ENCODE measurements around the gene NAA40.

NAA40 gene

GRCh38 chr11:63993100-63993499 is 54.3 kb downstream of the NAA40 start:
- DNase-seq, result no peak

DNA sequence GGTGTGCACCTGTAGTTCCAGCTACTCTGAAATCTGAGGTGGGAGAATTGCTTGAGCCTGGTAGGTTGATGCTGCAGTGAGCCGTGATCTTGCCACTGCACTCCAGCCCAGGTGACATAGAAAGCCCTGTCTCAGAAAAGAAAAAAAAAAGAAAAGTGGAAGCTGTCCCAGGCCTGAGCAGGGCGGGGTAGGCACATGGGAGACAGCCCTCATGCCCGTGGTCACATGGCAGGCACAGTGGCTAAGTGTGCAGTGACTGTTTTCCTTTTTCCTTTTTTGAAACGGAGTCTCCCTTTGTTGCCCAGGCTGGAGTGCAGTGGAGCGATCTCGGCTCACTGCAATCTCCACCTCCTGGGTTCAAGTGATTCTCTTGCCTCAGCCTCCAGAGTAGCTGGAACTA is 55.2 kb downstream of the NAA40 start:
- no peak for DNase-seq

DNA sequence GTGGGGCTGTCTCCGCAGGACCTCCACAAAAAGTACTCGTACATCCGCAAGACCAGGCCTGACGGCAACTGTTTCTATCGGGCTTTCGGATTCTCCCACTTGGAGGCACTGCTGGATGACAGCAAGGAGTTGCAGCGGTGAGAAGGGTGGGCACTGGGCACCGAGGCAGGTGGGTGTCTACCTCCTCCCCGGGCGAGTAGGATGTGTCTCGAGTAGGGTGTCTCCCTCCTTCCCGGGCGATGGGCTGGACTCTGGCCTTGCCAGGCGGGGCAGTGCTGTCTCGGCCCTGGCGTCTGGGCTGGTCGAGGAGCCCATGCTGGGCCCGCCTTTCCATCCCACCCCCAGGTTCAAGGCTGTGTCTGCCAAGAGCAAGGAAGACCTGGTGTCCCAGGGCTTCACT is 57.7 kb downstream of the NAA40 start:
- no peak for DNase-seq

DNA sequence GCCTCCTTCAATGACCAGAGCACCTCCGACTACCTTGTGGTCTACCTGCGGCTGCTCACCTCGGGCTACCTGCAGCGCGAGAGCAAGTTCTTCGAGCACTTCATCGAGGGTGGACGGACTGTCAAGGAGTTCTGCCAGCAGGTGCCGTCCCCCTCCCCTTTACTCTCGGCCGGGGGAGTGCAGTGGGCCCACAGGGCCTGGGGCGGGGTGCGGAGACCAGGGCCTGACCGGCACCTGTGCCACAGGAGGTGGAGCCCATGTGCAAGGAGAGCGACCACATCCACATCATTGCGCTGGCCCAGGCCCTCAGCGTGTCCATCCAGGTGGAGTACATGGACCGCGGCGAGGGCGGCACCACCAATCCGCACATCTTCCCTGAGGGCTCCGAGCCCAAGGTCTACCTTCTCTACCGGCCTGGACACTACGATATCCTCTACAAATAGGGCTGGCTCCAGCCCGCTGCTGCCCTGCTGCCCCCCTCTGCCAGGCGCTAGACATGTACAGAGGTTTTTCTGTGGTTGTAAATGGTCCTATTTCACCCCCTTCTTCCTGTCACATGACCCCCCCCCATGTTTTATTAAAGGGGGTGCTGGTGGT is 58.4 kb downstream of the NAA40 start:
- DNase-seq, result no peak

- DNase-seq, result no peak
Measured at GRCh38 chr11:63997801-63998337, 59.1 kb downstream of the NAA40 start.

- DNase-seq, result no peak
Measured at GRCh38 chr11:63998558-63999348, 60.0 kb downstream of the NAA40 start.

GRCh38 chr11:63999349-64000025 is 60.7 kb downstream of the NAA40 start:
- DNase-seq, result peak; percentile 56 to 58

DNA sequence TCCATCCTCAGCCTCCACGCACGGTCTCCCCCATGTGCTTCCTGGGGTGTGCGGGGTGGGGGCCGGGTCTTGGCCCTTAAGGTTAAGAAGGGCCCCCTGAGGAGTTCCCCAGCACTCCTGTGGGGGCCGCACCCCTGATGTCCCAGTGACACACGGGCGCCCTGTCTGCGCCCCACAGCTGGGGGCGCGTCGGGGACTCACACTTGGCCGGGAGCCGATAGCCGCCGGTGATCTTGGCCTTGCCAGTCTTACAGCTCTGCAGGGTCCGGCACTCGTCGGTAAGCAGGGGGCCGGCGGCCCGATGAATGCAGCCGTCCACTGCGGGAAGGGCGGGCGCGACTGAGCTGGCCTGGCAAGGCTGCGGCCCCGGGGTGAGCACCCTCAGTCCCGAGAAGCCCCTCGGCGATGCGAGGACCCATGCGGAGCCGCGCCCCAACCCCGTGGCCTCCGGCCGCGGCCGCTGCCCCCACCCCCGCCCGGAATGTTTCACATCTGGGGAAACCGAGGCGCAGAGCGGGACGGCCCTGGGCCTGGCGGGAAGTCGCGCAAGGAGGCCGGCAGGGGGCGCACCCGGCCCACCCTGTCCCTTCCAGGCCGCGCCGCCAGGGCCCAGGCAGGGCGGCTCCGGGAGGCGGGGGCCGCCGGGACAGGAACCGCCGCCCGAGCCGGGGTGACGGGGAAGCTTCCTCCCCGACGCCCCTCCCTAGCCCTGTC is 61.4 kb downstream of the NAA40 start:
- peak; percentile 67 to 71 for DNase-seq

DNA sequence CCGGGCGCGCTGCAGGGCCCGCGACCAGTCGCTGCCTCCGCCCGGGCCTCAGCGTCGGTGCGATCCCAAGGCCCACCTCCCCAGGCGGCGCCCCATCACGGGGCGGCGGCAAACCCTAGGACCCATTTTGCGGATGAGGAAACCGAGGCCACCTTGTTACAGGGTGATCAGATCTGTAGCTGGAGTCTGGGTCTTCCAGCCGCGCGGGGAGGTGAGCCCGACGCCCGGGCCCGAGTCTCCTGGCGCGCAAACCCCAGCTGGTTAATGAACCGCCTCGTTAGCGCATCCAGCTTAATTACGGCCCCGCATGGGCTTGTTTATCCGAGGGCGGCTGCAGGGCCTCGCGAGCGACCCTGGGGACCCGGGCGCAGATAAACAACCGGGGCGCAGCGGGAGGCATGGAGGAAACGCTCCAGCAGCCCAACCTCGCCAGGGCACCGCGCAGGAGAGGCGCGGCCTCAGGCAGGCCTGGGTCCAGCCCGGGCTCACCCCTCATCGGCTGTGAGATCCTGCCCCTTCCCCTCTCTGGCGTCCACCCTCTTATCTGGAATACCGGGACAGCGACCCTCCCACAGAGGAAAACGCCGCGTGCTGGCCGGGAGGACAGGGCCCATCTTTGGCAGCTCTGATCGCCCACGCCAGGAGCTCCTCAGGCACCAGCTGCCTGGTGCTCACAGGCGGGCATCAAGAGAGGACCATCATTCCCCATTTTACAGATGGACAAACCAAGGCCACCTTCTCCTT is 62.1 kb downstream of the NAA40 start:
- no peak for DNase-seq

DNA sequence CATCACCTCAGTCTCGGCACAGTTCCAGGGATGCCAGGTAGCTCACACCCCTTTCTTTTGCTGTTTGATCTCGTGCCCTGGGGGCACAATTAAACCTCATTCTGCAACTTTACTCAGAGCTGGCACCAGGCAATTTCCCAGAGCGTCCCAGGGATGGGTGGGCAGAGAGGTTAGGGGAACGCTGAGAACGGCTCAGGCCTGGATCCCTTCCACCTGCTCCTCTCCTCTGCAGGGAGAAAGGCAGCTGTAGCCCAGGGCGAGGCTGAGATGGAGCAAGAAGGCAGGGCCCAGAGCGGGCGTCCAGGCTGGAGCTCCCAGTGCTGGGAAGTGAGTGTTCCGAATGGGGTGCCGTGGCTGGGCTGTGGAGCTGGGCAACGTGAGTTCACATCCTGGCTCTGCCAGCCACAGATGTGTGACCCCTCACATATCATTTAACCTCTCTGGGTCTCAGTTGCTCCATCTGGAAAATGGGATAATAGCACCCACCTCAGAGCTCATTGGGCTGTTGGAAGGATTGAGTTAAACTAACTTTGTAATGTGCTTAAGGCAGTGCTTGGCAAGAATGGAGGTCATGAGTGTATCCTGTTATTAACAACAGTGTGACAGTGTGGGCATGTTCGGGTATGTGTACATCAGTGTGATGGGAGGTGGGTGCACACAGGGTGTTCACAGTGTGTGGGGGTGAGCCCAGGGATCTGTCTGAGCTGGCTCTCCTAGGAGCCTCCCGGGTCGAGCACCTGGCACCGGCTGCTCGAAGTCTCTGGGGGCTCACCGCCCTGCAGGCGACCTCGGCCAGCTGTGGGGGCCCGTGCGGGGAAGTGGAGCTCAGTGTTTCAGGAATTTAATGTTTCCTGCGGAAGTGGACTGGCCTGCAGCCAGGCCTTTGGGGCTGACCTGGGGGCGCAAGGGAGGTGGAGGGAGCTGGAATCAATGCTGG is 63.0 kb downstream of the NAA40 start:
- DNase-seq, result no peak

GRCh38 chr11:64003807-64004589 is 65.2 kb downstream of the NAA40 start:
- no peak for DNase-seq

DNA sequence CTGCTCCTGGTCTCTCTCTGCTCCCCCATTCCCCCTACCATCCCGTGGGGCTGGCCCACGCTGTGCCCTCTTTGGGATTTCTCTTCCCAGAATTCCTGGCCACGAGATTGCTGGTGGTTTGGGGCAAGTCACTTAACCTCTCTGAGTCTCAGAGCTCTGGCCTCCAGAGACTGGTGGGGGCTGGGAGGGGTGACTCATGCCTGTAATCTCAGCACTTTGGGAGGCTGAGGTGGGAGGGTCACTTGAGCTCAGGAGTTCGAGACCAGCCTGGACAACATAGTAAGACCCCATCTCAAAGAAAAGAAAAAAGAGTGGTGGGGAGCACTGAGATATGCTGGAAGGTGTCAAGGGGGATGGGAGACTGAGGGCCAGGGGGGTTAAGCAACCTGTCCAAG is 65.8 kb downstream of the NAA40 start:
- no peak for DNase-seq

- DNase-seq, result no peak
Measured at GRCh38 chr11:64005691-64006090, 66.9 kb downstream of the NAA40 start.

GRCh38 chr11:64006398-64006797 is 67.6 kb downstream of the NAA40 start:
- no peak for DNase-seq

Measured in stimulated activated CD4-positive, alpha-beta T cell treated with anti-CD3 and anti-CD28 coated beads, Interleukin-2, amount 100 ng/mL, for 48 hours (primary cell).